Measurements from ENCODE around the gene ARID1B. TPM values are rescaled to one million over a fixed set of nuclear protein-coding genes. Genes with fewer than 3 reads are reported as not detected.
A peak's percentile ranks its signal among the peaks of the same experiment; 100 is the strongest.

Gene ARID1B
- total RNA-seq, 1 experiment from 2014 or later = 35.6 TPM

GRCh38 chr6:156774863-156775405, 2.2 kb upstream of the ARID1B start:
- no peaks in the 10 kb centered on the region for H3K27me3 ChIP-seq (ENCODE audit: insufficient read depth, low read length)
- no peaks in the 10 kb centered on the region for H3K9me2 ChIP-seq (ENCODE audit: insufficient read depth)
- H3K4me2 ChIP-seq (ENCODE audit: low read length) = peak overlapping the region; percentile 22
- ATAC-seq (no peak), DNase-seq (ENCODE audit: low read depth, low spot score) (no peak)
- POLR2A ChIA-PET = no interaction called here
- intact Hi-C loops (cut with micrococcal nuclease) = loop anchor here (5.0 kb wide), 3 partner anchors 53 to 407 kb away; no protein-coding TSS in a partner anchor
- H4K20me1 ChIP-seq (ENCODE audit: insufficient read depth) = no peaks in the 10 kb centered on the region
- TF ChIP-seq MAX (IDR thresholded peaks at IDR 0.05) (0 out of 2 replicates have a peak, but pooled peaks have one; percentile 16), POLR2A (IDR thresholded peaks at IDR 0.05; ENCODE audit: borderline replicate concordance, extremely low read depth, insufficient read depth, insufficient read length) (no peak), RAD21 (IDR thresholded peaks at IDR 0.05; ENCODE audit: low read depth) (peak; percentile 16; the same call in 1 of the 2 replicates)
- H3K9ac ChIP-seq (ENCODE audit: low read length) = no peak overlapping the region
- no peaks in the 10 kb centered on the region for H3K9me3 ChIP-seq (ENCODE audit: control insufficient read depth in 1 of 2, insufficient read depth in 1 of 2, low read depth in 1 of 2, low read length in 2 of 2)
- H3K36me3 ChIP-seq (ENCODE audit: control insufficient read depth in 1 of 2, insufficient read depth in 2 of 2, low read length in 2 of 2) = no peaks in the 10 kb centered on the region
- H3K27ac ChIP-seq (ENCODE audit: low read depth, low read length) = no peak overlapping the region
- BruUV-seq (replicated peaks) = no TSS peak
- no peak overlapping the region for H3K4me3 ChIP-seq (replicated peaks in 1 of 2; ENCODE audit: low read depth in 1 of 2, low read length in 2 of 2)
- RAD21 ChIA-PET (ENCODE audit: low non-redundant PET in 1 of 2, low total read pairs in 2 of 2, uncharacterized antibody in 2 of 2, unreplicated experiment in 2 of 2) = no interaction called here
- peaks cover 21 to 26% of the 10 kb centered on the region in 2 experiments for H3K4me1 ChIP-seq (ENCODE audit: control insufficient read depth in 1 of 2, insufficient read depth in 2 of 2, low read length in 2 of 2)
- H3K79me2 ChIP-seq (ENCODE audit: insufficient read depth, low read length) = peaks cover 6% of the 10 kb centered on the region
- CTCF ChIA-PET = no interaction called here
- H2AFZ ChIP-seq (ENCODE audit: low read depth, low read length, poor library complexity, severe bottlenecking) = peak overlapping the region; percentile 29

DNA sequence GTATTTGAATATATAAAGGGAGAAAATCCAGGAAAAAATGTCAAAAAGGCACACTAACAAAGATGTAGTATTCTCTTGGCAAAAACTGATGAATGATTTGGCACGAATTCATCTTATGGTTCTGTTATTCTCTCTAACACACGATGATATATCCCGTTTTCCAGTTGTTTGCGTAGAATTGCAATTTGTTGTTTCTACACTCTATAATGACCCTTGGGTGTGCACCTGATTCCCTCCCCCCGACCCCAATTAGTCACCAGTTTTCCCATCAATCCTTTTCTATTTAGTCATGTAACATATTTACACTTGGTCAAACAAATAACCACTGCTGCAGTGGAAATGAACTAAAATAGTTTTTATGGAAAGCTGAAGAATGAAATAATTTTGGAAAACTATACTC, 1.5 kb upstream of the ARID1B start:
- no TSS peak for BruUV-seq (replicated peaks)
- intact Hi-C loops (cut with micrococcal nuclease) = loop anchor here (5.0 kb wide), 3 partner anchors 53 to 407 kb away; no protein-coding TSS in a partner anchor
- TF ChIP-seq ELF1 (IDR thresholded peaks at IDR 0.05; ENCODE audit: borderline replicate concordance, low read depth) = no peak
- TF ChIP-seq SRF (IDR thresholded peaks at IDR 0.05; ENCODE audit: low read depth) = no peak
- TF ChIP-seq POLR2AphosphoS5 (IDR thresholded peaks at IDR 0.05; ENCODE audit: low read depth, low read length) = no peak
- no peak for TF ChIP-seq REST (IDR thresholded peaks at IDR 0.05; ENCODE audit: low read depth)
- no peak for TF ChIP-seq ZFX (IDR thresholded peaks at IDR 0.05)
- H3K36me3 ChIP-seq (ENCODE audit: control insufficient read depth in 1 of 2, insufficient read depth in 2 of 2, low read length in 2 of 2) = no peaks in the 10 kb centered on the region
- H3K4me3 ChIP-seq (replicated peaks in 1 of 2; ENCODE audit: low read depth in 1 of 2, low read length in 2 of 2) = no peak overlapping the region
- ATAC-seq (no peak), DNase-seq (ENCODE audit: low read depth, low spot score) (no peak)
- H2AFZ ChIP-seq (ENCODE audit: low read depth, low read length, poor library complexity, severe bottlenecking) = no peak overlapping the region
- H3K27me3 ChIP-seq (ENCODE audit: insufficient read depth, low read length) = no peaks in the 10 kb centered on the region
- H3K4me1 ChIP-seq (ENCODE audit: control insufficient read depth in 1 of 2, insufficient read depth in 2 of 2, low read length in 2 of 2) = peaks cover 23 to 34% of the 10 kb centered on the region in 2 experiments
- no peak overlapping the region for H3K27ac ChIP-seq (ENCODE audit: low read depth, low read length)
- ChIA-PET RAD21 (ENCODE audit: low non-redundant PET in 1 of 2, low total read pairs in 2 of 2, uncharacterized antibody in 2 of 2, unreplicated experiment in 2 of 2) (interaction anchor here in 1 of 2 experiments (0.9 kb wide), 1 partner anchor 45 kb away, joined by 3 read pairs; no protein-coding TSS in a partner anchor), POLR2A (no interaction called here), CTCF (interaction anchor here (1.1 kb wide), 1 partner anchor 24 kb away, joined by 3 read pairs; no protein-coding TSS in a partner anchor)
- no peak overlapping the region for H3K9ac ChIP-seq (ENCODE audit: low read length)
- no peaks in the 10 kb centered on the region for H3K9me2 ChIP-seq (ENCODE audit: insufficient read depth)
- peak overlapping the region; percentile 88 for H3K4me2 ChIP-seq (ENCODE audit: low read length)
- peaks cover 14% of the 10 kb centered on the region for H3K79me2 ChIP-seq (ENCODE audit: insufficient read depth, low read length)
- H3K9me3 ChIP-seq (ENCODE audit: control insufficient read depth in 1 of 2, insufficient read depth in 1 of 2, low read depth in 1 of 2, low read length in 2 of 2) = no peaks in the 10 kb centered on the region
- H4K20me1 ChIP-seq (ENCODE audit: insufficient read depth) = no peaks in the 10 kb centered on the region
